RCC 7860 (cell line): ENCODE measurements around the gene FLOT1.

ENCODE experiments used
- DNase-seq: peaks from one replicate; pipeline ENCODE4 v3.0.0-alpha.2; 2015; ENCODE audit warnings: low spot score
- FAIRE-seq: peaks from 2 replicates; lab custom pipeline; 2012; peaks lifted over from hg19 to GRCh38; lab: Jason Lieb, UNC

The FLOT1 gene

GRCh38 chr6:30705620-30706019 is 36.9 kb downstream of the FLOT1 start:
- DNase-seq (no peak), FAIRE-seq (no peak)

- FAIRE-seq (no peak), DNase-seq (no peak)
Observed at GRCh38 chr6:30703821-30704220, 38.7 kb downstream of the FLOT1 start.

GRCh38 chr6:30703011-30703410 is 39.5 kb downstream of the FLOT1 start:
- DNase-seq (no peak), FAIRE-seq (no peak)

- DNase-seq (no peak), FAIRE-seq (no peak)
Observed at GRCh38 chr6:30700340-30700739, 42.1 kb downstream of the FLOT1 start.

- DNase-seq, result no peak
Observed at GRCh38 chr6:30696432-30696831, 46.1 kb downstream of the FLOT1 start.

GRCh38 chr6:30691208-30691847 is 51.2 kb downstream of the FLOT1 start:
- FAIRE-seq, result no peak
- no peak for DNase-seq

More at GRCh38 chr6:30696432-30696831, 46.1 kb downstream of the FLOT1 start:
- no peak for FAIRE-seq

- DNase-seq, result peak; percentile 54
- FAIRE-seq, result no peak
Observed at GRCh38 chr6:30690403-30691207, 51.9 kb downstream of the FLOT1 start, which contains the start of gene NRM. Gene NRM, minus strand, starts transcription at chr6:30690984. Its CDS starts 10 bp downstream, at chr6:30690974.

GRCh38 chr6:30689985-30690384 is 52.5 kb downstream of the FLOT1 start:
- no peak for FAIRE-seq
- no peak for DNase-seq

- FAIRE-seq (no peak), DNase-seq (no peak)
Observed at GRCh38 chr6:30689022-30689865, 53.2 kb downstream of the FLOT1 start.

- FAIRE-seq, result no peak
- no peak for DNase-seq
Observed at GRCh38 chr6:30688569-30688968, 53.9 kb downstream of the FLOT1 start.

- DNase-seq (no peak), FAIRE-seq (no peak)
Observed at GRCh38 chr6:30687659-30688431, 54.6 kb downstream of the FLOT1 start.

- peak; percentile 79 for FAIRE-seq
- peak; percentile 94 for DNase-seq
Observed at GRCh38 chr6:30686908-30687658, 55.4 kb downstream of the FLOT1 start.

GRCh38 chr6:30686009-30686907 is 56.2 kb downstream of the FLOT1 start, which contains the start of gene PPP1R18:
Gene PPP1R18, minus strand, starts transcription at chr6:30686645. Its CDS starts 627 bp downstream, at chr6:30686018.
- no peak for FAIRE-seq
- DNase-seq, result peak; percentile 13

- peak; percentile 23 for DNase-seq
- no peak for FAIRE-seq
Observed at GRCh38 chr6:30685157-30686008, 57.1 kb downstream of the FLOT1 start.

- FAIRE-seq (no peak), DNase-seq (peak; percentile 29)
Observed at GRCh38 chr6:30684386-30685156, 57.9 kb downstream of the FLOT1 start.

- no peak for DNase-seq
- no peak for FAIRE-seq
Observed at GRCh38 chr6:30683980-30684338, 58.5 kb downstream of the FLOT1 start.
